Muscle layer of duodenum (tissue), 2 donors: ENCODE data around the gene GRXCR2.

Experiments used
- H3K27ac ChIP-seq: one replicate; pipeline ENCODE4 v1.7.0; 2013; ENCODE audit warnings: mild to moderate bottlenecking, low read length
- H3K27me3 ChIP-seq: one replicate; pipeline ENCODE4 v1.7.0; 2013; ENCODE audit warnings: low read depth, mild to moderate bottlenecking, control low read depth, low read length
- H3K36me3 ChIP-seq, 2 donors: one replicate each; pipeline ENCODE4 v1.7.0; 2013; ENCODE audit warnings: low read length in 2 of 2, control low read depth in 1 of 2, mild to moderate bottlenecking in 1 of 2; ENCODE audit not compliant: insufficient read depth in 2 of 2, control insufficient read depth in 1 of 2
- H3K4me1 ChIP-seq, 2 donors: one replicate each; pipeline ENCODE4 v1.7.0; 2013; ENCODE audit warnings: low read length in 2 of 2, mild to moderate bottlenecking in 2 of 2, control low read depth in 1 of 2, moderate library complexity in 1 of 2; ENCODE audit not compliant: insufficient read depth in 2 of 2, control insufficient read depth in 1 of 2
- H3K4me3 ChIP-seq, 2 donors: one replicate each; pipeline ENCODE4 v1.7.0; 2013; ENCODE audit warnings: low read length in 2 of 2, low read depth in 1 of 2, mild to moderate bottlenecking in 1 of 2
- H3K9me3 ChIP-seq, 2 donors: one replicate each; pipeline ENCODE4 v1.7.0; 2013; ENCODE audit warnings: low read length in 2 of 2, control low read depth in 1 of 2, mild to moderate bottlenecking in 1 of 2; ENCODE audit not compliant: control insufficient read depth in 1 of 2
- donor health status: healthy.

The GRXCR2 gene

DNA sequence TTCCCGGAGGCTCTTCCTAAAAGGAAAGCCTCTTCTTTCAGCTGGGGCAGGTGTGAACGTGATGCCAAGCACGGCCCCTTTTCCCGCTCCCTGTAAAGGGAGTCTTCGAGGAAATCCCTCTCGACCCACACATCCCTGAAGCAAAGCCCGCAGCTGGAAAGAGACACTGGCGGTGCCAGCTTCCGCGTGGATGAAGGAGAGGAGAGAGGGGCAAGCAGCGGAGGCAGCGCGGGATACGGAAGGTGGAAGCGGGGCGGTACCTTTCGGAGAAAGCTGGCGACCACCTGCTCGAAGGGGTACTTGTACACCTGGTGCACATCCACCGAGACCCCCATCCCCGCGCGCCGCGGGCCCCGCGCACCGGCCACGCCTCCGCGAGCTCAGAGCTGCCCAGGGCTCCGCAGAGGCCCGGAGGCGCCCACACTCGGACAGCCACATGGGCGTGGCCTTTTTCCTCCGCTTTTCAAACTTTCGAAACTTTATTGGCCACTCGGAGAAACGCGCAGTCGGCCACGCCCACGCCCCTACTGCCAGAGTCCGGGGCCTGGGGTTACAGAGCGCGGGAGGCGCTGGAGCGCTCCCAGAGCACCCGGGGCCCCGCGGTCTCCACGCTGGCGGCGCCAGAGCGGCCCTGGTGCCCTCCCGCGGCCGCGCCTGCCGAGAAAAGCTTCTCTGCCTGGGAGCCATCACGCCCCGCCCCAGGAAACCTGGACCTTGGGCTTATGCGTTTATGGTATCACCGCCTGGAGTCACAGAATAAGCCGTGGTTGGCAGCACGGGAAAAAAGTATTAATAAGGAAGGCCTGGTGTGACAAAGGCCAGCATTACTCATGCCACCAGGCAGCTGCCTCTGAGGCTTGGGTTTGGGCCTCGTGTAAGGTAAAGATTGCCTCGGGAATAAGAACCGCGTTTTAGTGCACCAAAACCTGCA lies 37.6 kb downstream of the GRXCR2 start, which contains the start of gene PRELID2:
Gene PRELID2 (minus strand): TSS at position 426 of the 931 bp plus-strand sequence. CDS start 91 bp downstream, at position 335.
- peaks cover 0 to 20% of the 10 kb centered on the region in 2 donors for H3K4me1 ChIP-seq
- no peaks in the 10 kb centered on the region for H3K27me3 ChIP-seq
- H3K4me3 ChIP-seq = peak within 1 kb of the TSS; percentile 79 to 92
- H3K36me3 ChIP-seq = no peaks in the 10 kb centered on the region
- H3K27ac ChIP-seq = peak within 1 kb of the TSS; percentile 80
- no peaks in the 10 kb centered on the region for H3K9me3 ChIP-seq

- Histone ChIP-seq H3K27ac (peak overlapping the region; percentile 46), H3K4me3 (peak overlapping the region; percentile 79 to 92), H3K36me3 (no peaks in the 10 kb centered on the region)
Observed at GRCh38 chr5:145834554-145834916, 38.3 kb downstream of the GRXCR2 start.

GRCh38 chr5:145833631-145834200 lies 39.1 kb downstream of the GRXCR2 start:
- no peaks in the 10 kb centered on the region for H3K27me3 ChIP-seq
- peaks cover 0 to 20% of the 10 kb centered on the region in 2 donors for H3K4me1 ChIP-seq
- H3K9me3 ChIP-seq = no peaks in the 10 kb centered on the region
- no peak overlapping the region for H3K27ac ChIP-seq
- no peaks in the 10 kb centered on the region for H3K36me3 ChIP-seq
- peak overlapping the region in 1 of 2 donors; percentile 5 for H3K4me3 ChIP-seq

More at GRCh38 chr5:145834554-145834916, 38.3 kb downstream of the GRXCR2 start:
- Histone ChIP-seq H3K4me1 (peaks cover 0 to 20% of the 10 kb centered on the region in 2 donors), H3K9me3 (no peaks in the 10 kb centered on the region), H3K27me3 (no peaks in the 10 kb centered on the region)

GRCh38 chr5:145830594-145830993 lies 42.2 kb downstream of the GRXCR2 start:
- Histone ChIP-seq H3K27ac (no peak overlapping the region), H3K4me3 (no peak overlapping the region), H3K9me3 (no peaks in the 10 kb centered on the region), H3K4me1 (peaks cover 0 to 20% of the 10 kb centered on the region in 2 donors), H3K27me3 (no peaks in the 10 kb centered on the region), H3K36me3 (no peaks in the 10 kb centered on the region)

DNA sequence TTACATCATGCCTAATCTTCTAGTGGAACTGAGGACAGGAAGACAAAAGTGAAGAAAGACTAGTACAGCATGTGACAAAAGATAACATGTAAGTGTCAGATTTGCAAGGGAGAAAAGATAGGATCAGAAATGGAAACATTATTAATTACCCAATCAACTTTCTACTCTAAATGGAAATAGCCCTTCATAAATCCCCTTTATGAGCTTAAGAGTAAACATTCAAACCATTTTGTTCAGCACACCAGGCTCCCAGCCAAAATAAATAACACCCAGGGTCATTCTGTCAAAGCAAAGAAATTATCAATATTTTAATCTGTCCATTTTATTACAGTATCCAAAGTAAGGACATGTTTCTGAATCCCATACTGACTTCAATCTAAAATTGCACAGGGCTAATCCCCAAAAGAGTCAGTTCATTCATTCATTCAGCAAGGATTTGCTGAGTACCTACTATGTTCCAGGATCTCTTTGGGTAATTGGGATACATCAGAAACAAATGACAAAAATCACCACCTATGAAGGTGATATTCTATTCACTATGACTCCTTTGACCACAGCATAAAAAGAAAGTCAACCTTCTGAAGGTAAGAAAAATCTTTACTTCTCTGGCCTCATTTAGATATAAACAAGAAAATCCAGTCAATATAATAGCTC lies 43.0 kb downstream of the GRXCR2 start:
- Histone ChIP-seq H3K4me3 (no peak overlapping the region), H3K36me3 (no peaks in the 10 kb centered on the region), H3K9me3 (no peaks in the 10 kb centered on the region), H3K27me3 (no peaks in the 10 kb centered on the region), H3K27ac (no peak overlapping the region), H3K4me1 (peaks cover 0 to 18% of the 10 kb centered on the region in 2 donors)

GRCh38 chr5:145826895-145827674 lies 45.7 kb downstream of the GRXCR2 start:
- no peak overlapping the region for H3K4me3 ChIP-seq
- no peaks in the 10 kb centered on the region for H3K27me3 ChIP-seq
- no peaks in the 10 kb centered on the region for H3K9me3 ChIP-seq
- no peak overlapping the region for H3K27ac ChIP-seq
- no peaks in the 10 kb centered on the region for H3K36me3 ChIP-seq
- peaks cover 0 to 3% of the 10 kb centered on the region in 2 donors for H3K4me1 ChIP-seq

DNA sequence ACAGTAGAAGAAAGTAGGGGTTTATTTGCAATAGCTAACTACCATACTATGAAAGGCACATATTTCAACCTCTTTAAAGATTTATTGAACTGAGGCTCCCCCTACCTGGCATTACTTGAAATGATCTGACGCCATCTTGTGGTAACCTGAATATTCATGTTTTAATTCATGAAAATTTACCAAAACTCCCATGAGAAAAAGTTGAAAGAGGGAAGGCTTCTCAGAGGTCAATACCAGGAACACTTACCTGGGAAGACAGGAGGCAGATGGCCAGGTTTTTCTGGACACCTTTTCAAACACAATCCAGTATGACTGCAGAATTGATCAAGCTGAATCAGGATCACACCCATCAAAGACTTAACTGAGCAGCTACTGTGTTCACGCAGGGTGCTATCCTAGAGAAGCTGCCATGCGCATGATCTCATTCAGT lies 47.0 kb downstream of the GRXCR2 start:
- no peak overlapping the region for H3K4me3 ChIP-seq
- no peak overlapping the region for H3K27ac ChIP-seq
- H3K4me1 ChIP-seq = peaks cover 0 to under 1% of the 10 kb centered on the region in 2 donors
- H3K36me3 ChIP-seq = no peaks in the 10 kb centered on the region
- no peaks in the 10 kb centered on the region for H3K27me3 ChIP-seq
- H3K9me3 ChIP-seq = no peaks in the 10 kb centered on the region

DNA sequence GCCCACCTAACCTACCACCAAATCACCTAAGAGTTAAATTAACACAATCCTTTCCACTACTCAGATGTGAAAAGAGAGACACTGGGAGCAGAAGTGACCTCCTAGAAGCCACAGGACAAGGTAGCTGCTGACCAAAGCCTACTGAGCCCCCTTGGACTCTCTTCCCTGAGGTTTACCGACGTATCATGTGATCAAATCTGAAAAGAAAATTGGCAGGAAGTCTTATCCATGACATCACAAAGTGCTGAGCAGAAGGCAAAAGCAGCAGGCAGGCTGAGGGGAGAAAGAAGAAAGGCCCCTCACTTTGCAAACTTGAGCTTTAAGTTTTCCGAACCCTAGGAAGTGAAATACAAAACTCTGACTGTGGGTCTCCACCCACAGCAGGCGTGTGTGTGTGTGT lies 48.8 kb downstream of the GRXCR2 start:
- Histone ChIP-seq H3K4me3 (no peak overlapping the region), H3K27ac (no peak overlapping the region), H3K36me3 (peaks cover 3 to 6% of the 10 kb centered on the region in 2 donors), H3K27me3 (no peaks in the 10 kb centered on the region), H3K9me3 (no peaks in the 10 kb centered on the region), H3K4me1 (no peaks in the 10 kb centered on the region)

DNA sequence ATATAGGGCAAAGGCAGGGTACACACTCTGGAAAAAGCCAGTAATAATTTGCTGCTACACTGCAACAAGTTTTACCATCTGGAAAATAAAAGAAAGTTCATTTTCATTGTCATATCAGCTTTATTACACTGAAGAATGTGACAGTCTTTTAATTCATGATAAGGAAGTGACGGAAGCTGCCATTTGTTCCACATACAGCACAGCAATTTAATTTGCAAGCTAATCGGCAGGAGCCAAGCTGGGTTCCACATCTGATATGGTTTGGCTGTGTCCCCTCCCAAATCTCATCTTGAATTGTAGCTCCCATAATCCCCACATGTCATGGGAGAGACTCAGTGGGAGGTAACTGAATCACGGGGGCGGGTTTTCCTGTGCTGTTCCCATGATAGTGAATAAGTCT lies 54.2 kb downstream of the GRXCR2 start:
- H3K36me3 ChIP-seq = peaks cover 15 to 21% of the 10 kb centered on the region in 2 donors
- H3K27me3 ChIP-seq = no peaks in the 10 kb centered on the region
- H3K4me1 ChIP-seq = no peaks in the 10 kb centered on the region
- no peaks in the 10 kb centered on the region for H3K9me3 ChIP-seq
- H3K27ac ChIP-seq = no peak overlapping the region
- H3K4me3 ChIP-seq = no peak overlapping the region

- Histone ChIP-seq H3K36me3 (peaks cover 10 to 15% of the 10 kb centered on the region in 2 donors), H3K9me3 (no peaks in the 10 kb centered on the region), H3K27me3 (no peaks in the 10 kb centered on the region), H3K4me3 (no peak overlapping the region), H3K27ac (no peak overlapping the region), H3K4me1 (no peaks in the 10 kb centered on the region)
Observed at GRCh38 chr5:145812877-145813276, 59.9 kb downstream of the GRXCR2 start.
